Upper lobe of right lung (tissue), 1 donor: ENCODE data around the gene PPM1F. TPM values are rescaled to one million over a fixed set of nuclear protein-coding genes. Genes with fewer than 3 reads are reported as not detected.

ENCODE experiments used
- ATAC-seq: fragments of 200-7000 bp; cut with Tn5 transposase; one replicate; pipeline ENCODE4 v1.9.1; 2020; ENCODE audit warnings: mild to moderate bottlenecking, moderate library complexity
- DNase-seq: peaks from one replicate; pipeline ENCODE4 v3.0.0-alpha.2; 2020
- H3K27ac ChIP-seq: fragments of 200-600 bp; one replicate; pipeline ENCODE4 v1.8.0; 2022
- H3K27me3 ChIP-seq: fragments of 200-600 bp; one replicate; pipeline ENCODE4 v1.8.0; 2022; ENCODE audit warnings: mild to moderate bottlenecking
- H3K36me3 ChIP-seq: fragments of 200-600 bp; one replicate; pipeline ENCODE4 v1.8.0; 2022
- H3K4me1 ChIP-seq: fragments of 200-600 bp; one replicate; pipeline ENCODE4 v1.8.0; 2022
- H3K4me3 ChIP-seq: fragments of 200-600 bp; one replicate; pipeline ENCODE4 v1.8.0; 2022; ENCODE audit warnings: mild to moderate bottlenecking
- H3K9me3 ChIP-seq: fragments of 200-600 bp; one replicate; pipeline ENCODE4 v1.8.0; 2022
- CTCF ChIP-seq: fragments of 200-600 bp; IDR thresholded peaks from one replicate; pipeline ENCODE4 v1.8.0; 2022; ENCODE audit warnings: antibody characterized with exemption
- intact Hi-C: fragments of 100-400 bp; cut with DNase I; formaldehyde crosslinking; loops from one replicate; pipeline ENCODE4 v1.11.0; 2022
- total RNA-seq: library from RNA; stranded (reverse); fragmentation: NEBNext Ultra II Directional; extraction: Animal tissue kit (Norgen Biotek cat#: 25700); gene quantifications from one replicate; pipeline ENCODE4 v1.2.1, GENCODE V29; 2021
- donor health status: DM: no; HTN: yes; CAD: no; lungs with severe emphysema.

Gene PPM1F
- total RNA-seq, 1 donor from 2014 or later: 51.2 TPM

GRCh38 chr22:21972806-21973205 is 20.2 kb upstream of the PPM1F start:
- Histone ChIP-seq H3K4me3 (no peak overlapping the region), H3K36me3 (peaks cover 79% of the 10 kb centered on the region), H3K9me3 (no peaks in the 10 kb centered on the region), H3K27me3 (no peaks in the 10 kb centered on the region), H3K27ac (no peak overlapping the region), H3K4me1 (no peaks in the 10 kb centered on the region)
- TF ChIP-seq CTCF: no peak
- DNase-seq (no peak), ATAC-seq (no peak)
- intact Hi-C loops: no loop called here

GRCh38 chr22:21972293-21972779 is 19.7 kb upstream of the PPM1F start:
- ATAC-seq: peak; percentile 63
- H3K36me3 ChIP-seq: peaks cover 83% of the 10 kb centered on the region
- no peak overlapping the region for H3K4me3 ChIP-seq
- peak; percentile 78 for TF ChIP-seq CTCF
- no peak for DNase-seq
- intact Hi-C loops: no loop called here
- no peaks in the 10 kb centered on the region for H3K4me1 ChIP-seq
- no peaks in the 10 kb centered on the region for H3K9me3 ChIP-seq
- H3K27ac ChIP-seq: no peak overlapping the region
- H3K27me3 ChIP-seq: no peaks in the 10 kb centered on the region

- Histone ChIP-seq H3K4me3 (no peak overlapping the region), H3K4me1 (no peaks in the 10 kb centered on the region), H3K36me3 (peaks cover 88% of the 10 kb centered on the region), H3K27ac (no peak overlapping the region), H3K27me3 (no peaks in the 10 kb centered on the region), H3K9me3 (no peaks in the 10 kb centered on the region)
- DNase-seq (no peak), ATAC-seq (no peak)
- TF ChIP-seq CTCF: no peak
- intact Hi-C loops: no loop called here
Measured at GRCh38 chr22:21971858-21972275, 19.2 kb upstream of the PPM1F start.

GRCh38 chr22:21970800-21971617 is 18.4 kb upstream of the PPM1F start:
- H3K36me3 ChIP-seq: peaks cover 97% of the 10 kb centered on the region
- TF ChIP-seq CTCF: no peak
- H3K4me1 ChIP-seq: no peaks in the 10 kb centered on the region
- no peaks in the 10 kb centered on the region for H3K9me3 ChIP-seq
- ATAC-seq (no peak), DNase-seq (no peak)
- no peak overlapping the region for H3K4me3 ChIP-seq
- no peaks in the 10 kb centered on the region for H3K27me3 ChIP-seq
- no peak overlapping the region for H3K27ac ChIP-seq
- intact Hi-C loops: no loop called here

- ATAC-seq: no peak
- H3K27me3 ChIP-seq: no peaks in the 10 kb centered on the region
- intact Hi-C loops: no loop called here
- no peak overlapping the region for H3K4me3 ChIP-seq
- no peak for DNase-seq
- H3K9me3 ChIP-seq: no peaks in the 10 kb centered on the region
- TF ChIP-seq CTCF: no peak
- H3K4me1 ChIP-seq: no peaks in the 10 kb centered on the region
- no peak overlapping the region for H3K27ac ChIP-seq
- peaks cover 98% of the 10 kb centered on the region for H3K36me3 ChIP-seq
Measured at GRCh38 chr22:21970037-21970799, 17.6 kb upstream of the PPM1F start.
